ENCODE data around the gene TBX18. TPM values are rescaled to one million over a fixed set of nuclear protein-coding genes. Genes with fewer than 3 reads are reported as not detected.

Gene TBX18
- polyA plus RNA-seq (2013, experiment 1 of 2): 1.9 TPM
- polyA plus RNA-seq (2013, experiment 2 of 2): 3.3 TPM

DNA sequence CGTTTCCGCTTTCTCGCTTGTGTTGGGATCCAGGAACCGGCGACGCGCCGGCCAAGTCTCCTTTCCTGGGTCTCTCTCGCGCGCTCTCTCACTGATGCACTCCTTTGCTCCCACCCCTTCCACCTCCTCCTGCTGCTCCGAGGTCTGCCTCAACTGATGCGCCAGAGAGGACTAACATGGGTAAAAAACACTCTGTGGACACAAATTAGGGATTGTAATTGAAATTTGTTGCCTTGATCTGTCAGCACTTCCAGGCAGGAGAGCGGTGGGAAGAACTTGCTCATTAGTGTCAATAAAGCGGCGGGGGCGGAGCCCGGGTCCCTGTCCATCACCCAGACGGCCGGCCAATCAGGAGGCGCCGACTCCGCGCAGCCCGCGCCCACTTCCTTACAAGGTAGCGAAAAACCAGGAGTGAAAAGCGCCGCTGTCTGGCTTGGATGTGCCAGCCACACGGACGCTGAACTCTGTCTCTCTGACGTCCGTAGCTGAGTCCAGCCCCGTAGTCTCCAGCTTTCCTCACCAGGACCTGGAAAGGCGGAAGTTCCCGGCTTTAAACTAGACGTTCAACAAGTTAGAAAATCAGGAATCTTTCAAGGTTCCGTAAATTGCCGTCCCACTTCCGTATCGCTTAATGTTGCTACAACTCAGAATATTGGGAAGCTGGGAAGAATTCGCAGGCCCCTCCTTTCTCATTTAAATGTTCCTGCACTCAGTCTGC lies at the start of gene TBX18:
TSS of gene TBX18 (minus strand) at position 267 of the 718 bp plus-strand sequence. CDS start 417 bp downstream, outside the sequence.
- H3K4me3 ChIP-seq (ENCODE audit: extremely low read depth, insufficient read depth, low read length, poor library complexity, severe bottlenecking): peak within 1 kb of the TSS; percentile 55
- no peaks in the 10 kb centered on the region for H3K36me3 ChIP-seq (ENCODE audit: control insufficient read depth, insufficient read depth, low read length)
- H3K9me3 ChIP-seq (ENCODE audit: control insufficient read depth, low read length): no peaks in the 10 kb centered on the region
- H3K4me1 ChIP-seq (ENCODE audit: control insufficient read depth, insufficient read depth, low read length, poor library complexity, severe bottlenecking): peaks cover 8% of the 10 kb centered on the region
- H3K27ac ChIP-seq (ENCODE audit: low read depth, low read length, severe bottlenecking): peak within 1 kb of the TSS; percentile 16
- 0 to 1% methylated on average over 33 to 34 of the region's 42 CpGs for WGBS, 2 experiments (ENCODE audit: insufficient coverage in 2 of 2)

DNA sequence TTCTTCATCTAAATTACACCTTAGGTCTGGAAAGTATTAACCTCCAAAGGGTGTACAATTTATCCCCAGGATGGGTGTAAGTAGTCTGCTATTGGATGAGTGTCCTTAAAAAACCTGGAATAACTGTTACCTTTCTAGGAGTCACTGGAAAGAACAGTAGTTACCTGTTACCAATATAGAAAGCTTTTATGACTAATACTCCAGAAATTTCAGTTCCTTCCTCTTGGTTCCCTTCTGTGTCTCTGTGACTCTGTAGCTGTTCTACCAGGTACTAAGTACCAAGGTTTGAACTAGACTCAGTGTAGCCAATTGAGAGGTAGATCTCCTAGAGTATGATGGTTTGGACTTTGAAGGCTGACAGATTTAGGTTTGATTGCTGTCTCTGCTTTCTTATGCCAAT lies 47.0 kb upstream of the TBX18 start:
- no peaks in the 10 kb centered on the region for H3K4me1 ChIP-seq (ENCODE audit: control insufficient read depth, insufficient read depth, low read length, poor library complexity, severe bottlenecking)
- H3K36me3 ChIP-seq (ENCODE audit: control insufficient read depth, insufficient read depth, low read length): no peaks in the 10 kb centered on the region
- H3K27ac ChIP-seq (ENCODE audit: low read depth, low read length, severe bottlenecking): no peak overlapping the region
- H3K4me3 ChIP-seq (ENCODE audit: extremely low read depth, insufficient read depth, low read length, poor library complexity, severe bottlenecking): no peak overlapping the region
- no peaks in the 10 kb centered on the region for H3K9me3 ChIP-seq (ENCODE audit: control insufficient read depth, low read length)

DNA sequence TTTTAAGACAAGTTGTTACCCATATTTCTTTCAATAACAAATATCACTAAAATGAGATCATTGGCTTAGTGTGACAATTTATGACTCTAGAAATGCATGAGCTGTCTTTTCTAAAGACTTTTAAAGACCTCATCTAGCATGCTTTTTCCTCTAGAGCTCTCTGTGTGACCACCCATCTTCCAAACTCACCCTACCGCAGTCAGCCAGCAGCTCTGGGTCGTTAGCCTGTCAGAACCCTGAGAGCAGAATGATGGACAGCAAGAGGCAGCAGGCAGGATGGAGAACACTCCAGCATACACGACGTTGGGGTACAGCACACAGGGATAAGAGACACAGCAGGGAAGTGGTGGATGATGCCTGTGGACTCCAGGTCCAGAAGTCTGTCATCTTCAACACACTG lies 45.1 kb upstream of the TBX18 start:
- H3K27ac ChIP-seq (ENCODE audit: low read depth, low read length, severe bottlenecking): no peak overlapping the region

DNA sequence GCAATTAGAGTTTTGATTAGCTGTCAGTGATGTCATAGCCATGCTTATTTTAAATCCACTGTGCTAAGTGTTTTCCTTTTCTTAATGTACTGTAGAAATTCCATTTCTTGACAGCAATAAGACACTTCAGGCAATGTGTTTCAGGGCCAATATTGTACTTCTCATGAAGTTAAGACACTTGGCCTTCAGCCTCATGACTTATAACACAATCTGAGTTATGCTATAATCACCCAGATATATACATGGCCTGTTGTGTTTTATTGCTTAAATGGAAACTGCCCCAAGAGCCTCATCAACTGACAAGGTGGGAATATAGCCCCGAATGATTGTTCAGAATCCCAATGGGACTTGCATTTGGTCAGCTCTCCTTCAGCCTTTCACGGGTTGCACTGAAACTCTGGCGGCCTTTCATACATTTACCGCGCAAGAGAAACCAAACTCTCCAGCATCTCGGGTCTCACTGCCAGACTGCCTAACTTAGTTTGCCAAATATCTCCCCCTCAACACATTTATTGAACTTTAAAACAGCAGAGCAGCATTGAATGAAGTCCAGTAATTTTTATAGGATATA lies 44.2 kb upstream of the TBX18 start:
- 40 to 80% methylated on average over 1 to 4 of the region's 6 CpGs for WGBS, 2 experiments (ENCODE audit: insufficient coverage in 2 of 2)
- Histone ChIP-seq H3K4me1 (ENCODE audit: control insufficient read depth, insufficient read depth, low read length, poor library complexity, severe bottlenecking) (no peaks in the 10 kb centered on the region), H3K4me3 (ENCODE audit: extremely low read depth, insufficient read depth, low read length, poor library complexity, severe bottlenecking) (no peak overlapping the region), H3K27ac (ENCODE audit: low read depth, low read length, severe bottlenecking) (no peak overlapping the region), H3K36me3 (ENCODE audit: control insufficient read depth, insufficient read depth, low read length) (no peaks in the 10 kb centered on the region), H3K9me3 (ENCODE audit: control insufficient read depth, low read length) (no peaks in the 10 kb centered on the region)

More for the DNA sequence above, 45.1 kb upstream of the TBX18 start:
- 54 to 80% methylated on average over 1 to 2 of the region's 4 CpGs for WGBS, 2 experiments (ENCODE audit: insufficient coverage in 2 of 2)
- no peaks in the 10 kb centered on the region for H3K9me3 ChIP-seq (ENCODE audit: control insufficient read depth, low read length)
- no peak overlapping the region for H3K4me3 ChIP-seq (ENCODE audit: extremely low read depth, insufficient read depth, low read length, poor library complexity, severe bottlenecking)
- H3K36me3 ChIP-seq (ENCODE audit: control insufficient read depth, insufficient read depth, low read length): no peaks in the 10 kb centered on the region
- H3K4me1 ChIP-seq (ENCODE audit: control insufficient read depth, insufficient read depth, low read length, poor library complexity, severe bottlenecking): no peaks in the 10 kb centered on the region

DNA sequence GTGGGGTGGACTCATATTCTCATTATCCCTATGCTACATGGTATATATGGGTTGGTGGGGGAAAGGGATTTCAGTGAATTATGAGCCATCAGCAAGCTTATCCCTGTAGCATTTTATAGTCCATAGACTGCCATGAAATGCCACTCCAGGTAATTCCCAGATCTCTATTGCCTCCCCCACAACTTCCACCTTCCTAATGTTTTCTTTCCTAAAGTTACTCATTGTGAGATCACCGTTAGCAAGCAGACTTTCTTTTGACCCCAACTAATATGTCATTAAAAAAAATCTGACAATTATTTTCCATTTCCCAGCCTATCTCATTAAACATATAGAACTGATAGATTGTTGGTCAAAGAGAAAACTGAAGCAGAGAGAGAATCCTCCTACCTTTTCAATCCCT lies 40.7 kb upstream of the TBX18 start:
- Histone ChIP-seq H3K4me3 (ENCODE audit: extremely low read depth, insufficient read depth, low read length, poor library complexity, severe bottlenecking) (no peak overlapping the region), H3K36me3 (ENCODE audit: control insufficient read depth, insufficient read depth, low read length) (no peaks in the 10 kb centered on the region), H3K9me3 (ENCODE audit: control insufficient read depth, low read length) (no peaks in the 10 kb centered on the region), H3K4me1 (ENCODE audit: control insufficient read depth, insufficient read depth, low read length, poor library complexity, severe bottlenecking) (no peaks in the 10 kb centered on the region), H3K27ac (ENCODE audit: low read depth, low read length, severe bottlenecking) (no peak overlapping the region)
- WGBS, 2 experiments (ENCODE audit: insufficient coverage in 2 of 2): 82% methylated on average over 1 of the region's 1 CpG; no CpG with 5 or more reads in 1 of the 2 experiments

DNA sequence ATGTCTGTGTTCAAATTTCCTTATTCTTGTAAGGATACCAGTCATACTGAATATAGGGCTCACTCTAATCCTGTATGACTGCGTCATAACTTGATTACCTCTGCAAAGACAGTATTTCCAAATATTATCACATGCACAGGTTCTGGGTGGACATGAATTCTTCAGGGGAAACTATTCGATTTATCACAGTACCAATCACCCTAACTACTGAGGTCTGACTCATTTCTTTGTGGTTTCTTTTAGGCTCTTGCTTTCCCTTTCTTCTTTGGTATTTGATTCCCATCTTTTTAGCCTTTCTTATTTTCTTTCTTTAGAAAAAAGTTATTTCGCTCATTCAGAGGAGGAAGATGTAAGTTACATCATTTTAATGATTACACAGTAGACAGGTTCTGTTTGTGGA lies 40.3 kb upstream of the TBX18 start:
- WGBS, 2 experiments (ENCODE audit: insufficient coverage in 2 of 2): 69 to 100% methylated on average over 1 to 2 of the region's 3 CpGs
- Histone ChIP-seq H3K27ac (ENCODE audit: low read depth, low read length, severe bottlenecking) (no peak overlapping the region), H3K4me1 (ENCODE audit: control insufficient read depth, insufficient read depth, low read length, poor library complexity, severe bottlenecking) (no peaks in the 10 kb centered on the region), H3K9me3 (ENCODE audit: control insufficient read depth, low read length) (no peaks in the 10 kb centered on the region), H3K4me3 (ENCODE audit: extremely low read depth, insufficient read depth, low read length, poor library complexity, severe bottlenecking) (no peak overlapping the region), H3K36me3 (ENCODE audit: control insufficient read depth, insufficient read depth, low read length) (no peaks in the 10 kb centered on the region)

DNA sequence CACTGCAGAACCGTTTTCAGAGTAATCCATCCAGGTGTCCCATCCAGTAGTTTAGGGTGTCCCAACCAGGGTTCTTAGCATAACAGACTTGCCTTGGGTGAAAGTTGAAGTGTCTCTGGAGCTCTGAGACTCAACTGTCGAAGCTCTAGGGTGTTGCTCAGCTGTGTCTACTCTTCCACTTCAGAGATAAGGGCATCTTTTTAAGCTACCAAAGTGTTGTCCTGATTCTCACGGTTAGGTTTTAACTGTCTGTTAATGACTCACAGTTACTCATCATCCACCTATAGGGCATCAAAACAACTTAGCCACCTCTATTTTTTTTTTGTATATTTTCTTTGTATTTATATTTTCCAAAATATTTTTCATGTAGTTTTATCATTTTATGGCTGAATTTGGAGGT lies 36.9 kb upstream of the TBX18 start:
- WGBS, 2 experiments (ENCODE audit: insufficient coverage in 2 of 2): 90 to 94% methylated on average over 1 to 2 of the region's 3 CpGs
- Histone ChIP-seq H3K36me3 (ENCODE audit: control insufficient read depth, insufficient read depth, low read length) (no peaks in the 10 kb centered on the region), H3K27ac (ENCODE audit: low read depth, low read length, severe bottlenecking) (no peak overlapping the region), H3K9me3 (ENCODE audit: control insufficient read depth, low read length) (peaks cover 7% of the 10 kb centered on the region), H3K4me1 (ENCODE audit: control insufficient read depth, insufficient read depth, low read length, poor library complexity, severe bottlenecking) (no peaks in the 10 kb centered on the region), H3K4me3 (ENCODE audit: extremely low read depth, insufficient read depth, low read length, poor library complexity, severe bottlenecking) (no peak overlapping the region)

DNA sequence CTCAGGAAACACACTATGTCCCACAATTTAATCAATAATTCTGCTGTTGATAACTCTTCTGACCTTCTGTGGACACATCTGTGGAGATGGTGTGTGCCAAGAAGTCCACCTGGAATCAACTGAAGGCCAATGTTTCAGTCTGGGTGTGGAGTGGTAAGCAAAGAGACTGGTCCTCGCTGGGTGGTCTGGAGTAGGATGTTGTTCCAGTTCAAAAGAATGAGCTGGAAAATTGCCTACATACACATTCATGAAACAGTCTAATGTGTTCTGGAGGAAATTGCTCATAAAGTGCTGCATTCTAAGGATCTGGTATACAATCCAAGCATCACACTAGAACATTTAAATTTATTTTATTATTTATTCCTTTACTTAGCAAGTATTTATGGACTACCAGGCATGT lies 33.9 kb upstream of the TBX18 start:
- Histone ChIP-seq H3K4me3 (ENCODE audit: extremely low read depth, insufficient read depth, low read length, poor library complexity, severe bottlenecking) (no peak overlapping the region), H3K4me1 (ENCODE audit: control insufficient read depth, insufficient read depth, low read length, poor library complexity, severe bottlenecking) (no peaks in the 10 kb centered on the region), H3K36me3 (ENCODE audit: control insufficient read depth, insufficient read depth, low read length) (no peaks in the 10 kb centered on the region), H3K9me3 (ENCODE audit: control insufficient read depth, low read length) (peaks cover 8% of the 10 kb centered on the region), H3K27ac (ENCODE audit: low read depth, low read length, severe bottlenecking) (no peak overlapping the region)
- WGBS, 2 experiments (ENCODE audit: insufficient coverage in 2 of 2): no CpG with 5 or more reads among the region's 1 CpG

DNA sequence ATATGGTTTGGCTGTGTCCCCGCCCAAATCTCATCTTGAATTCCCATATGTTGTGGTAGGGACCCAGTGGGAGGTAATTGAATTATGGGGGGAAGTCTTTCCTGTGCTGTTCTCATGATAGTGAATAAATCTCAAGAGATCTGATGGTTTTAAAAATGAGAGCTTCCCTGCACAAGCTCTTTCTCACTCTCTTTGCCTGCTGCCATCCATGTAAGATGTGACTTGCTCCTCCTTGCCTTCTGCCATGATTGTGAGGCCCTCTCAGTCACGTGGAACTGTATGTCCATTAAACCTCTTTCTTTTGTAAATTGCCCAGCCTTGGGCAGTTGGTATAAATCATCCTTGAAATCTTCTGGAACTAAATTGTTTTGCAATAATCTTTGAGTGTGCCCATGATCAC lies 31.9 kb upstream of the TBX18 start:
- H3K9me3 ChIP-seq (ENCODE audit: control insufficient read depth, low read length): peaks cover 8% of the 10 kb centered on the region
- no peak overlapping the region for H3K4me3 ChIP-seq (ENCODE audit: extremely low read depth, insufficient read depth, low read length, poor library complexity, severe bottlenecking)
- H3K27ac ChIP-seq (ENCODE audit: low read depth, low read length, severe bottlenecking): no peak overlapping the region
- 88% methylated on average over 1 of the region's 2 CpGs; no CpG with 5 or more reads in 1 of the 2 experiments for WGBS, 2 experiments (ENCODE audit: insufficient coverage in 2 of 2)
- peaks cover 6% of the 10 kb centered on the region for H3K4me1 ChIP-seq (ENCODE audit: control insufficient read depth, insufficient read depth, low read length, poor library complexity, severe bottlenecking)
- H3K36me3 ChIP-seq (ENCODE audit: control insufficient read depth, insufficient read depth, low read length): no peaks in the 10 kb centered on the region

DNA sequence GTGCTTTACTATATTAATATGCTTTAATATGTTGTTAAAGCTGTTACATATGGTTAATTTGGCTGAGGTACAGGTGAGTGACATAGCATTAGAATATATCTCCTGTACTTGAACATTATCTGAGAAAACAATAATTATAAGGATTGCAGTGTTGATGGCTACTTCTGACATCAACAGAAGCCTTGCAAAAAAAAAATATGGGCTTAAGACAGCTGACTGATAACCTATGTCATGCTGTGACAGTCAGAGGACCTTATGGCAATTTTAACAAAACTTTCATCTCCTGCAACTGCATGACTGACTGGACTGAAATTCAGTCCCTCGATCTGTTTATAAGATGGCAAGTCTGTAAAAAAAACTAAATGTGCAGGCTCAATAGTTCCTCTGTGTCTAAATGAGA lies 27.5 kb upstream of the TBX18 start:
- WGBS, 2 experiments (ENCODE audit: insufficient coverage in 2 of 2): 100% methylated on average over 1 of the region's 1 CpG; no CpG with 5 or more reads in 1 of the 2 experiments
- H3K36me3 ChIP-seq (ENCODE audit: control insufficient read depth, insufficient read depth, low read length): no peaks in the 10 kb centered on the region
- H3K4me1 ChIP-seq (ENCODE audit: control insufficient read depth, insufficient read depth, low read length, poor library complexity, severe bottlenecking): peaks cover 10% of the 10 kb centered on the region
- H3K9me3 ChIP-seq (ENCODE audit: control insufficient read depth, low read length): peaks cover 8% of the 10 kb centered on the region
- no peak overlapping the region for H3K4me3 ChIP-seq (ENCODE audit: extremely low read depth, insufficient read depth, low read length, poor library complexity, severe bottlenecking)
- no peak overlapping the region for H3K27ac ChIP-seq (ENCODE audit: low read depth, low read length, severe bottlenecking)

DNA sequence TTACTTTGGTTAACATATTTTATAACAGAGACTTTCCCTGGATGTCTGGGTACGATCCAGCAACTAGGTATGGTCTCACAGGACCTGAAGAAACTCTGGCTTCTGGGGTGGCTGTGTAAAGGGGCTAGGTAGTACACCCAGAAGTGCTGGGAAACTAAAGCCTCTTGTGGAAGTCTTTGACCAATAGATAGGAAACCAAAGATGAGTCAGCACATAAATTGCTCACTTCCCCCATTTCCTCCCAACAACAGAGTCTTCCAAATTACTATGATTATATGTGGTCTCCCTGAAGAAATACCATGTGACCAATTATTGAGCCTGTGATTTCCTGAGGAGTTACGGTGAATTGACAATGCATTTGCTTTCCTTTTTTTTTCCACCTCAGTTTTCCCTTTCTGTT lies 26.8 kb upstream of the TBX18 start:
- Histone ChIP-seq H3K27ac (ENCODE audit: low read depth, low read length, severe bottlenecking) (peak overlapping the region; percentile 32), H3K4me3 (ENCODE audit: extremely low read depth, insufficient read depth, low read length, poor library complexity, severe bottlenecking) (no peak overlapping the region), H3K36me3 (ENCODE audit: control insufficient read depth, insufficient read depth, low read length) (no peaks in the 10 kb centered on the region), H3K9me3 (ENCODE audit: control insufficient read depth, low read length) (peaks cover 1% of the 10 kb centered on the region), H3K4me1 (ENCODE audit: control insufficient read depth, insufficient read depth, low read length, poor library complexity, severe bottlenecking) (peaks cover 10% of the 10 kb centered on the region)
- WGBS, 2 experiments (ENCODE audit: insufficient coverage in 2 of 2): 60% methylated on average over 1 of the region's 2 CpGs; no CpG with 5 or more reads in 1 of the 2 experiments
